Tibial nerve (tissue), 3 donors: ENCODE data around the gene LRBA.

ENCODE experiments used
- CTCF ChIP-seq, 5 experiments: fragments of 200-600 bp in 3 of 5; fragments of 450-650 bp in 2 of 5; sonication (generic) in 3 of 5; IDR thresholded peaks; one replicate each; pipeline ENCODE4 v1.5.1; 2016 to 2019; ENCODE audit warnings: antibody characterized with exemption in 5 of 5, mild to moderate bottlenecking in 3 of 5, moderate library complexity in 2 of 5
- POLR2A ChIP-seq, 2 donors: fragments of 450-650 bp; IDR thresholded peaks; one replicate each; pipeline ENCODE4 v1.6.1; 2017; ENCODE audit warnings: antibody characterized with exemption in 2 of 2, mild to moderate bottlenecking in 2 of 2, moderate library complexity in 2 of 2

GRCh38 chr4:150425161-150425560 lies 589.9 kb downstream of the LRBA start:
- no peak for TF ChIP-seq CTCF (IDR thresholded peaks at IDR 0.05)
- no peak for TF ChIP-seq POLR2A (IDR thresholded peaks at IDR 0.05)
